Measurements from ENCODE around the gene GALNT10. TPM values are rescaled to one million over a fixed set of nuclear protein-coding genes. Genes with fewer than 3 reads are reported as not detected.

GALNT10 gene
- total and polyA plus RNA-seq, 2 of the 4 experiments (the other 2 are of a cell fraction) = 46.2 to 67.0 TPM

GRCh38 chr5:154203798-154204578 is 13.5 kb downstream of the GALNT10 start:
- no peak for ATAC-seq (ENCODE audit: low read depth)
- peak overlapping the region; percentile 97; the same call in 1 of the 2 replicates for H2BK20ac ChIP-seq (ENCODE audit: low read depth, low read length)
- peak overlapping the region; percentile 94 for H2BK120ac ChIP-seq (ENCODE audit: low read depth, low read length)
- dilution Hi-C loops (cut with HindIII; ENCODE audit: low sequenced_read_pairs, unreplicated experiment) (no loop called here), intact Hi-C loops (cut with micrococcal nuclease) (no loop called here), in situ Hi-C loops (cut with MboI; ENCODE audit: low sequenced_read_pairs) (no loop called here)
- no peak overlapping the region for H3K18ac ChIP-seq (ENCODE audit: low read depth, low read length)
- H3K36me3 ChIP-seq (ENCODE audit: control insufficient read depth, insufficient read depth, low read length) = peaks cover 3% of the 10 kb centered on the region
- H4K5ac ChIP-seq (ENCODE audit: low read depth, low read length) = peak overlapping the region; percentile 30; the same call in 1 of the 2 replicates
- CTCF ChIA-PET = no interaction called here
- peaks cover 25% of the 10 kb centered on the region for H3K4me1 ChIP-seq (ENCODE audit: control insufficient read depth, insufficient read depth, low read length)
- peak overlapping the region; percentile 72 for H2BK5ac ChIP-seq (ENCODE audit: low read depth, low read length, poor library complexity, severe bottlenecking)
- H3K79me1 ChIP-seq (ENCODE audit: low read depth in 1 of 2, low read length in 2 of 2) = peaks cover 34 to 94% of the 10 kb centered on the region in 2 experiments
- peak overlapping the region; percentile 94 for H3K4ac ChIP-seq (ENCODE audit: low read depth, low read length)
- H3K4me3 ChIP-seq (ENCODE audit: insufficient read depth, low read depth, low read length) = no peak overlapping the region
- H4K91ac ChIP-seq (ENCODE audit: insufficient read depth, low read depth, low read length) = peak overlapping the region; percentile 97
- no peak overlapping the region for H3K4me2 ChIP-seq (ENCODE audit: low read depth, low read length)
- peak overlapping the region; percentile 81; the same call in 1 of the 3 replicates for H2BK15ac ChIP-seq (ENCODE audit: low read depth, low read length)
- no peaks in the 10 kb centered on the region for H3K27me3 ChIP-seq (ENCODE audit: control insufficient read depth, insufficient read depth, low read length)
- peak overlapping the region; percentile 97 for H3K23ac ChIP-seq (ENCODE audit: low read depth, low read length)
- H2AFZ ChIP-seq (replicated peaks; ENCODE audit: low read length, poor library complexity) = no peak overlapping the region
- peak overlapping the region in 1 of 2 experiments; percentile 94; a peak in 2 of 4 replicates for H4K8ac ChIP-seq (ENCODE audit: low read depth in 2 of 2, low read length in 2 of 2)
- H3K9me3 ChIP-seq (ENCODE audit: control insufficient read depth, insufficient read depth, low read length) = 0 out of 2 replicates have a peak, but pooled peaks cover 2% of the 10 kb centered on the region
- peaks cover 47% of the 10 kb centered on the region for H3K9me1 ChIP-seq (ENCODE audit: insufficient read depth, low read length)
- H4K20me1 ChIP-seq (ENCODE audit: insufficient read depth, low read length) = no peaks in the 10 kb centered on the region
- no TSS peak for BruUV-seq (replicated peaks)
- no peak overlapping the region for H3K27ac ChIP-seq (ENCODE audit: insufficient read depth, low read length)
- H2AK5ac ChIP-seq (ENCODE audit: low read depth, low read length) = peak overlapping the region; percentile 93
- H2AK9ac ChIP-seq (replicated peaks; ENCODE audit: low read depth, low read length, poor library complexity) = no peak overlapping the region
- H3K56ac ChIP-seq (ENCODE audit: extremely low read depth, insufficient read depth, low read length) = no peak overlapping the region
- H3K9ac ChIP-seq (ENCODE audit: low read depth, low read length) = no peak overlapping the region
- no peak for DNase-seq
- no CpG with 5 or more reads among the region's 4 CpGs for WGBS, 2 experiments (ENCODE audit: extremely low coverage in 2 of 2, insufficient read length in 1 of 2)
- peak overlapping the region; percentile 96 for H3K14ac ChIP-seq (replicated peaks; ENCODE audit: low read depth, low read length)
- POLR2A ChIA-PET (ENCODE audit: unreplicated experiment) = no interaction called here
- TF ChIP-seq SMC3 (IDR thresholded peaks at IDR 0.05; ENCODE audit: low read depth, low read length) (no peak), ELK1 (IDR thresholded peaks at IDR 0.05; ENCODE audit: borderline replicate concordance, low read depth, low read length) (no peak), POLR2A (IDR thresholded peaks at IDR 0.05; ENCODE audit: low read depth, low read length) (no peak), FOS (IDR thresholded peaks at IDR 0.05; ENCODE audit: low read depth, low read length) (no peak), MXI1 (IDR thresholded peaks at IDR 0.05; ENCODE audit: borderline replicate concordance, low read depth, low read length) (no peak), USF2 (IDR thresholded peaks at IDR 0.05; ENCODE audit: low read depth, low read length) (no peak), RCOR1 (IDR thresholded peaks at IDR 0.05; ENCODE audit: insufficient replicate concordance, low read length) (no peak), RAD21 (IDR thresholded peaks at IDR 0.05; ENCODE audit: low read length) (no peak), CHD1 (IDR thresholded peaks at IDR 0.05; ENCODE audit: low read depth, low read length) (no peak), MAFK (IDR thresholded peaks at IDR 0.05; ENCODE audit: low read depth, low read length) (no peak), BHLHE40 (IDR thresholded peaks at IDR 0.05; ENCODE audit: low read depth, low read length) (no peak), CEBPB (IDR thresholded peaks at IDR 0.05; ENCODE audit: low read depth, low read length) (no peak), CTCF (conservative IDR thresholded peaks at IDR 0.05; ENCODE audit: low read depth, low read length) (no peak), RFX5 (IDR thresholded peaks at IDR 0.05; ENCODE audit: low read depth, low read length) (no peak), NFE2L2 (IDR thresholded peaks at IDR 0.05; ENCODE audit: low read depth, low read length) (no peak)

Measured in IMR-90 (cell line).